H9 (cell line): Measurements from ENCODE around the gene PRKCD. TPM values are rescaled to one million over a fixed set of nuclear protein-coding genes. Genes with fewer than 3 reads are reported as not detected.

Source experiments
- DNase-seq: peaks from one replicate; pipeline ENCODE4 v3.0.0-alpha.2; 2017
- H2AFZ ChIP-seq: one replicate; pipeline ENCODE4 v1.6.1; 2013; ENCODE audit warnings: mild to moderate bottlenecking, low read length, control low read depth, moderate library complexity
- H2AK5ac ChIP-seq: 2 replicates; pipeline ENCODE4 v1.6.1; 2013; ENCODE audit warnings: low read length, control low read depth, mixed read lengths; ENCODE audit not compliant: insufficient read length
- H2BK120ac ChIP-seq: one replicate; pipeline ENCODE4 v1.6.1; 2013; ENCODE audit warnings: low read depth, mild to moderate bottlenecking, low read length, control low read depth, inconsistent platforms; ENCODE audit not compliant: poor library complexity, severe bottlenecking
- H2BK12ac ChIP-seq: 2 replicates; pipeline ENCODE4 v1.6.1; 2013; ENCODE audit warnings: low read length, control low read depth, mixed read lengths, low read depth; ENCODE audit not compliant: insufficient read length
- H2BK15ac ChIP-seq: 2 replicates; pipeline ENCODE4 v1.6.1; 2013; ENCODE audit warnings: low read depth, low read length, control low read depth
- H2BK20ac ChIP-seq: one replicate; pipeline ENCODE4 v1.6.1; 2013; ENCODE audit warnings: low read depth, mild to moderate bottlenecking, low read length, control low read depth, inconsistent platforms; ENCODE audit not compliant: poor library complexity, severe bottlenecking
- H2BK5ac ChIP-seq: 2 replicates; pipeline ENCODE4 v1.6.1; 2013; ENCODE audit warnings: low read length, control low read depth, mixed read lengths; ENCODE audit not compliant: insufficient read length
- H3K14ac ChIP-seq: 2 replicates; pipeline ENCODE4 v1.6.1; 2013; ENCODE audit warnings: low read length, control low read depth; ENCODE audit not compliant: insufficient read depth
- H3K18ac ChIP-seq: 2 replicates; pipeline ENCODE4 v1.6.1; 2013; ENCODE audit warnings: low read depth, mild to moderate bottlenecking, mixed read lengths, low read length, control low read depth; ENCODE audit not compliant: insufficient read length
- H3K23ac ChIP-seq: 2 replicates; pipeline ENCODE4 v1.6.1; 2013; ENCODE audit warnings: low read length, control low read depth, mixed read lengths, low read depth; ENCODE audit not compliant: insufficient read length
- H3K23me2 ChIP-seq: 2 replicates; pipeline ENCODE4 v1.6.1; 2013; ENCODE audit warnings: low read depth, mild to moderate bottlenecking, mixed read lengths, low read length, control low read depth; ENCODE audit not compliant: insufficient read length, poor library complexity, severe bottlenecking
- H3K27ac ChIP-seq: 2 replicates; pipeline ENCODE4 v1.5.1; 2013; ENCODE audit warnings: low read length, control low read depth, mixed read lengths, low read depth; ENCODE audit not compliant: insufficient read length
- H3K27me3 ChIP-seq: 2 replicates; pipeline ENCODE4 v1.6.1; 2013; ENCODE audit warnings: low read length, control low read depth, inconsistent platforms; ENCODE audit not compliant: insufficient read depth
- H3K4ac ChIP-seq: 2 replicates; pipeline ENCODE4 v1.6.1; 2013; ENCODE audit warnings: low read depth, mild to moderate bottlenecking, control low read depth, inconsistent platforms, low read length, moderate library complexity
- H3K4me1 ChIP-seq: 2 replicates; pipeline ENCODE4 v1.6.1; 2013; ENCODE audit warnings: low read length, control low read depth, inconsistent platforms; ENCODE audit not compliant: insufficient read depth
- H3K4me2 ChIP-seq: 2 replicates; pipeline ENCODE4 v1.6.1; 2013; ENCODE audit warnings: low read length, control low read depth, mixed read lengths; ENCODE audit not compliant: insufficient read length, insufficient read depth
- H3K56ac ChIP-seq: 2 replicates; pipeline ENCODE4 v1.6.1; 2013; ENCODE audit warnings: low read depth, mild to moderate bottlenecking, mixed read lengths, low read length, control low read depth; ENCODE audit not compliant: insufficient read length
- H3K79me1 ChIP-seq: 2 replicates; pipeline ENCODE4 v1.6.1; 2013; ENCODE audit warnings: low read depth, mild to moderate bottlenecking, moderate library complexity, low read length, control low read depth, inconsistent platforms; ENCODE audit not compliant: insufficient read depth, poor library complexity, severe bottlenecking
- H3K79me2 ChIP-seq: 2 replicates; pipeline ENCODE4 v1.6.1; 2013; ENCODE audit warnings: low read length, control low read depth, inconsistent platforms; ENCODE audit not compliant: insufficient read depth
- H3K9ac ChIP-seq: 2 replicates; pipeline ENCODE4 v1.6.1; 2013; ENCODE audit warnings: low read length, control low read depth, mixed read lengths; ENCODE audit not compliant: insufficient read length; ENCODE audit errors: extremely low read depth
- H3K9me3 ChIP-seq: one replicate; pipeline ENCODE4 v1.6.1; 2013; ENCODE audit warnings: low read depth, low read length, inconsistent platforms; ENCODE audit not compliant: control insufficient read depth
- H3T11ph ChIP-seq: one replicate; pipeline ENCODE4 v1.6.1; 2013; ENCODE audit warnings: mild to moderate bottlenecking, low read length, control low read depth, inconsistent platforms
- H4K20me1 ChIP-seq: one replicate; pipeline ENCODE4 v1.6.1; 2013; ENCODE audit not compliant: control insufficient read depth, insufficient read length, insufficient read depth
- H4K5ac ChIP-seq: 2 replicates; pipeline ENCODE4 v1.6.1; 2013; ENCODE audit warnings: low read depth, mild to moderate bottlenecking, mixed read lengths, low read length, control low read depth; ENCODE audit not compliant: insufficient read length
- H4K8ac ChIP-seq: replicated peaks from 2 replicates; pipeline ENCODE4 v1.6.1; 2013; ENCODE audit warnings: low read length, control low read depth, mixed read lengths, low read depth; ENCODE audit not compliant: insufficient read length
- H4K91ac ChIP-seq: 2 replicates; pipeline ENCODE4 v1.6.1; 2013; ENCODE audit warnings: low read depth, mild to moderate bottlenecking, moderate library complexity, mixed read lengths, low read length, control low read depth; ENCODE audit not compliant: insufficient read length
- H3K27ac Mint-ChIP-seq, 3 experiments: 2 replicates in 2 of 3; 3 replicates in 1 of 3; pipeline ENCODE4 v1.8.0; 2020 to 2021; ENCODE audit warnings: mixed read lengths in 3 of 3, mild to moderate bottlenecking in 1 of 3, moderate library complexity in 1 of 3
- H3K27me3 Mint-ChIP-seq: 2 replicates; pipeline ENCODE4 v1.8.0; 2021; ENCODE audit warnings: low read depth, mild to moderate bottlenecking, moderate library complexity, mixed read lengths
- H3K36me3 Mint-ChIP-seq, 3 experiments: 2 replicates in 2 of 3; 3 replicates in 1 of 3; pipeline ENCODE4 v1.8.0; 2020 to 2021; ENCODE audit warnings: low read depth in 3 of 3, mixed read lengths in 3 of 3; ENCODE audit not compliant: insufficient read depth in 1 of 3
- H3K4me1 Mint-ChIP-seq, 2 experiments: 2 replicates each; pipeline ENCODE4 v1.8.0; 2020; ENCODE audit warnings: mixed read lengths in 2 of 2
- H3K4me3 Mint-ChIP-seq, 2 experiments: 2 replicates in 1 of 2; 3 replicates in 1 of 2; pipeline ENCODE4 v1.8.0; 2020 to 2021; ENCODE audit warnings: mild to moderate bottlenecking in 2 of 2, mixed read lengths in 2 of 2, moderate library complexity in 1 of 2
- H3K9me3 Mint-ChIP-seq, 2 experiments: 2 replicates in 1 of 2; 3 replicates in 1 of 2; pipeline ENCODE4 v1.8.0; 2020; ENCODE audit warnings: mild to moderate bottlenecking in 2 of 2, mixed read lengths in 2 of 2, moderate library complexity in 1 of 2
- CTCF ChIP-seq: fragments of 200-600 bp; sonication (generic); conservative IDR thresholded peaks from 3 replicates; pipeline ENCODE4 v1.8.0; 2021; ENCODE audit warnings: antibody characterized with exemption, mild to moderate bottlenecking
- WGBS: extraction: QIAGEN DNeasy Blood & Tissue Kit; methylation state at CpG from one replicate; pipeline ENCODE4 v1.1.7; 2013; ENCODE audit warnings: missing lambda C conversion rate, low lambda C conversion rate, mixed read lengths; ENCODE audit not compliant: insufficient read length; ENCODE audit errors: extremely low coverage; 5-methylcytosine and 5-hydroxymethylcytosine counted together
- total RNA-seq: library from RNA; stranded (reverse); gene quantifications from 2 replicates; pipeline ENCODE4 v1.2.1, GENCODE V29; 2021

Gene PRKCD
- total RNA-seq, 1 experiment from 2014 or later: 23.7 TPM

DNA sequence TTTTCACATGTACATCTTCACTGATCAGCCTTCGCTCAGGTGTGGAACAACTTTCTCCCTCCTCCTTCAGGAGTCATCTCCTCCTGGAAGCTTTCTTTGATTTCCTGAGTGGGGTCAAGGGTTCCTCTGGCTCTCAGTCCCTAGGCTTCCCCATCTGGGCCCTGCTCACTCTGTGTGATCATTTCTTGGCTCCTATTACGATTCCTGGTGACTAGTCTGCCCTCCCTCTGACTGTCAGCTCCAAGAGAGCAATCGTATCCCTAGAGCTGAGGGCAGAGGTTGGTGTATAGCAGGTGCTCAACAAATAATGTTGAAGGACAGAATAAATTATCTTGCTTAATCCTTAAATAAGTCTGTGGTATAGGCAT is 15.3 kb upstream of the PRKCD start:
- no peak for DNase-seq

More for the DNA sequence above, 15.3 kb upstream of the PRKCD start:
- Histone ChIP-seq H3T11ph (no peak overlapping the region), H2BK5ac (no peak overlapping the region), H3K9me3 (no peaks in the 10 kb centered on the region), H3K56ac (no peak overlapping the region), H3K27me3 (no peaks in the 10 kb centered on the region), H4K8ac (no peak overlapping the region), H2BK120ac (no peak overlapping the region), H2BK15ac (no peak overlapping the region), H3K23ac (no peak overlapping the region), H3K79me1 (no peaks in the 10 kb centered on the region), H4K5ac (no peak overlapping the region), H4K91ac (no peak overlapping the region), H3K9ac (no peak overlapping the region), H3K23me2 (no peaks in the 10 kb centered on the region), H2BK12ac (no peak overlapping the region), H2AK5ac (no peak overlapping the region), H3K79me2 (no peaks in the 10 kb centered on the region), H3K18ac (no peak overlapping the region), H3K4ac (no peak overlapping the region), H2AFZ (no peak overlapping the region), H2BK20ac (no peak overlapping the region), H3K4me1 (no peaks in the 10 kb centered on the region), H3K14ac (no peak overlapping the region), H3K4me2 (no peak overlapping the region), H3K27ac (no peak overlapping the region), H4K20me1 (no peaks in the 10 kb centered on the region)
- no peaks in the 10 kb centered on the region for H3K36me3 Mint-ChIP-seq
- no peaks in the 10 kb centered on the region for H3K9me3 Mint-ChIP-seq
- peaks cover 6 to 8% of the 10 kb centered on the region in 2 experiments for H3K4me1 Mint-ChIP-seq
- no peak overlapping the region for H3K4me3 Mint-ChIP-seq
- H3K27me3 Mint-ChIP-seq: peaks cover 3% of the 10 kb centered on the region; the same call in 1 of the 2 replicates
- WGBS: no CpG with 5 or more reads among the region's 3 CpGs
- no peak for TF ChIP-seq CTCF
- no peak overlapping the region for H3K27ac Mint-ChIP-seq
